Hypothalamus (tissue), 51 donors: ENCODE data around the gene DMWD.

ENCODE experiments used
- DNase-seq, 51 donors: peaks; one replicate each; lab custom pipeline; 2025; lab: John Stamatoyannopoulos, UW

Gene DMWD

DNA sequence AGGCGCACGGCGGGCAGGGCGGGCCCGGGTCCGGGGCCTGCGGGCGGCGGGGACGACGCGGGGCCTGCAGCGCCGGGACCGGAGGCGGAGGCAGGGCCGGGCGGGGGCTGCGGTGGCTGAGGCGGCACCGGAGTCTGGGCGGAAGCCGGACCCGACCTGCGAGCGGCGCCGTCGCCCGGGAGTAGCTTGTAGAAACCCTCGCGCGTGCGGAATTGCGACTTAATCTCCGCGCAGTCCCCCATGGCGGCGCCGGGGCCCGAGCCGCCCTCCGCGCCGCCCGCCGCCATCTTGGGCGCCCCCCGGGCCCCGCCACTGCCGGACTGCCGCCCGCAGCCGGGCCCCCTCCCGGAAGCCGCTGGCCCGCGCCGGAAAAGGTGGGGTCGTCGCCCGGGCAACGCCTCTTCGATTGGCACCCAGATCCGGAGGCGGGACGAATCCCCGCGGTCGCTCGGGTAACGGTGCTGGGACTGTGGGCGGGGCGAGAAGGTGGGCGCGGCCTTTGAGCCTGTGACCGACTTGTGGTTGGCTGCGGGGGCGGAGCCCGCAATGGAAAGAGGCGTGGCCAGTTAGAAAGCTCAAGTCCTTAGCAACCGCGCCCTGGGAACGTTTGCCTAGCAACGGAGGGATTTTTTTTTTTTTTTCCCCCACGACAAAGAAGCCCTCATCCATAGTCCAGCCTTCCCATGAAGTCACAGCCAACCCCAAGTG lies at the start of gene DMWD:
Gene DMWD, minus strand, starts transcription at position 376 of the 708 bp plus-strand sequence. Its CDS starts 89 bp downstream, at position 287.
- peak; percentile 60 to 100 (median 98) for DNase-seq

DNA sequence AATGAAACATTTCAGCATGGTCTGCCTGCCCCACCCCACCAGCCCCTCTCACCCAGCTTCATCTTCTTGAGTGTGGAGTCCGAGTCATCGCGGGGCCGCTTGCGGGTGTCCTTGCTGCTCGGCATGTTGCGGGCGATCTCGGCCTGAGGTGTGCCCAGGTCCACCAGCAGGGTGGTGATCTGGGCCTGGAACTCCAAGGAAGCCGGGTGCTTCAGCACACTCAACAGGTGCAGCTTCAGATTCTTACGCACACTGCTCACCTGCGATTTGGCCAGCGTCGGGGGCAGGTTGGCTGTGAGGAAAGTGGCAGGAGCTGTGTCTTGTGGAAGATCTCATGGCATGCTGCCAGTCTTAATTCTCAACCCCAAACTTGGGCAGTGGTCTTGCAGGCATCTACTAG lies 49.6 kb upstream of the DMWD start:
- no peak for DNase-seq

DNA sequence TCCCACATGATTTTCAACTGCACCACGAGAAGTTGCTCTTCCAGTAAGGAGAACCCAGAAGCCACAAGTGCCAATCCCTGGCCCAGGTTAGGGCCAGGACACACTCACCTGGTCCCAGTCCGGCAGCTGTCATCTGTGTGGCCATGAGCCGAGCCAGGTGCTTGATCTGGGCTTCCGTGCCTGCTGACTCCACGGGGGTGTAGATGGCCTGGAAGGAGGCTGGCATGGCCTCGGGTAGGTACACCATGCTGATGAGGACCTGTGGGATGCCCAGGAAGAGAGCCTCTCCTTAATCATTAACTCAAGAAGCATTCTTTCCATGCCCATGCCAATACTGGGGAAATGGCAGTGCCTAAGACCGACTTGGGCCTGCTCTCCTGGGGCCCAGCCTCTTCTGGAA lies 42.3 kb upstream of the DMWD start:
- DNase-seq: no peak

GRCh38 chr19:45828945-45829344 lies 36.3 kb upstream of the DMWD start:
- no peak for DNase-seq

DNA sequence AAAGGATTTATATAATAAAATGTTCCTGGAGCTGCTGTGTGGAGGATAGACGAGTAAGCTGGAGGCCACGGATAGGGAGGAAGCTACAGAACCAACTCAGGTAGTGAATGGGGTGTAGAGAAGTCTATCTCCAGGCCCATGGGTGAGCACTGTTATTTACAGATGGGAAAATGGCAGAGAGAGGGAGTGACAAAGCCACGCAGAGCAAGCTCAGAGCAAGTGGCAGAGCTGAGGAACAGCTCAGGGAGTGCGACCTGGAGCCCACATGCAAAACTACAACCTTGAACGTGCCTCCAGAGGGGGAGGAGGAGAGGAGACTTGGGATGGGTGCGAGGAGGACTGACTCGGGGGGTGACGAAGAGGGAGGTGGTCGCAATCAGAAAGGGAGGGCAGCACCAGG lies 35.9 kb upstream of the DMWD start:
- no peak for DNase-seq

DNA sequence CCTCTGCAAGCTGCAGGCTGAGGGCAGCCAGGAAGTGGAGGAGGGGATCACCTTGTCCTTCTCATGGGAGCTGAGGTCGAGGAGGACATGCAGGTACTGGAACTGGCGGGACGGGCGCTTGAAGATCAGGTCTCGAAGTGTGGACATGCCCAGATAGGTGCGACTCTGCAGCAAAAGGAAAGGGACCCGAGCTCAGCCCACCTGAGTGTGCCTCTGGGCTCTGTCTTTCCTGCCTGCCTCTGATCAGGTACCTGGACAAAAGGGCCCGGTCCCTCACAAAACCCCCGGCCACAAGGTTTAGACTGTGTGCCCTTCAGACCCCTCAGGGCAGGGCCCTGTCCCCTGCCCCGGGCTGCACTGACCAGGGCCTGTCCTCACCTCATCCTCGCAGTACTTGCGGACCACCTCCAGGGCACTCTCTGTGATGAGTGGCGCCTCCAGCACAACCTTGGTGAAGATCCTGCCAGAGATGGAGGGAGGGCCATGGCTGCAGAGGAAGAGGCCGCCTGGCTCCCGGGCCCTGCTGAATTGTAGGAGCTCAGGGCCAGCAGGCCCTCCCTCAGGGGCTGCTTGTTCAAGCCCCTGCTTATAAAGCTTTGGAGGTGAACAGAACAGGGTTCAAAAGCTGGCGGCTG lies 34.9 kb upstream of the DMWD start:
- no peak for DNase-seq

- no peak for DNase-seq
Measured at GRCh38 chr19:45826934-45827333, 34.3 kb upstream of the DMWD start.

GRCh38 chr19:45825917-45826893 lies 33.6 kb upstream of the DMWD start:
- DNase-seq: no peak

GRCh38 chr19:45825263-45825605 lies 32.6 kb upstream of the DMWD start:
- no peak for DNase-seq

GRCh38 chr19:45824531-45825262 lies 32.1 kb upstream of the DMWD start:
- DNase-seq: no peak

DNA sequence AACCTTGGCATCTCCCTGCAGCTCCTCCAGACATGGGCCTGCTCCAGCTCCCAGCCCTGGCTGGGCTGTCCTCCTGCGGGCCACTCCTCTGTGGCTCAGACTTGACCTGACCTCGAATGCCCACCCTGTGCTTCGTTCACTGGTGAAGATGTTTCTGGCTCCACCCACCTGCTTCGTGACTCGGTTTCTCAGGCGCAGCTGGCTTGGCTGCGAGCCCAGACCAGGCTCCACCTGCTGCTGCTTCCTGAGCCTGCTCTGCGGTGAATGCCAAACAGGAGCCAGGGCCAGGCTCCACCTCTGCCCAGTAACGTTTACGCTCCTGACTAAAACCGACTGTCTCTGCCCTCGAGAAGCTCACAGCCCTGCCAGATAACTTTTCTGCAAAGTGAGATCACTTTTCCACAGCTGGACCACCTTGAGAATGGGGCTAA lies 31.4 kb upstream of the DMWD start:
- DNase-seq: peak in 23 of 51 donors; percentile 7 to 66 (median 34)

DNA sequence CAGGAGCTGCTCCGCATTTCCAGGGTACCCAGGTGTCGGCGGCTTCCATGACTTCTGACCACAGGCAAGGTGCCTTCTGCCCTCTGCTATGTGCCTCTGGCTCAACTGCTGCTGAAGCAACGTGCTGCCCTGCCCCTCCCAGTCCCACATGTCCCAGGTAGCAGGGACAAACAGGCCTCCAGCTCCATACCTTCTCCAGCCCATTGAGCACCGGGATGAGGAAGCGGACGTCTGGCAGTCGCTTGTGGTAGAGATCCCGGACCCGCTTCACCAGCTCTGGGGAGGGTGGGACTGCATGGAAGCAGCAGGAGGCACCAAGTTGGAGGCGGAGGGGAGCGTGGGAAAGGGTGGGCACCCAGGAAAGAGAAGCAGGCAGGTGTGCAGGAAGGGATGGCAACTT lies 30.5 kb upstream of the DMWD start:
- no peak for DNase-seq

- no peak for DNase-seq
Measured at GRCh38 chr19:45822716-45823115, 30.1 kb upstream of the DMWD start.

- DNase-seq: no peak
Measured at GRCh38 chr19:45821570-45821969, 28.9 kb upstream of the DMWD start.

GRCh38 chr19:45821103-45821521 lies 28.5 kb upstream of the DMWD start:
- DNase-seq: no peak

DNA sequence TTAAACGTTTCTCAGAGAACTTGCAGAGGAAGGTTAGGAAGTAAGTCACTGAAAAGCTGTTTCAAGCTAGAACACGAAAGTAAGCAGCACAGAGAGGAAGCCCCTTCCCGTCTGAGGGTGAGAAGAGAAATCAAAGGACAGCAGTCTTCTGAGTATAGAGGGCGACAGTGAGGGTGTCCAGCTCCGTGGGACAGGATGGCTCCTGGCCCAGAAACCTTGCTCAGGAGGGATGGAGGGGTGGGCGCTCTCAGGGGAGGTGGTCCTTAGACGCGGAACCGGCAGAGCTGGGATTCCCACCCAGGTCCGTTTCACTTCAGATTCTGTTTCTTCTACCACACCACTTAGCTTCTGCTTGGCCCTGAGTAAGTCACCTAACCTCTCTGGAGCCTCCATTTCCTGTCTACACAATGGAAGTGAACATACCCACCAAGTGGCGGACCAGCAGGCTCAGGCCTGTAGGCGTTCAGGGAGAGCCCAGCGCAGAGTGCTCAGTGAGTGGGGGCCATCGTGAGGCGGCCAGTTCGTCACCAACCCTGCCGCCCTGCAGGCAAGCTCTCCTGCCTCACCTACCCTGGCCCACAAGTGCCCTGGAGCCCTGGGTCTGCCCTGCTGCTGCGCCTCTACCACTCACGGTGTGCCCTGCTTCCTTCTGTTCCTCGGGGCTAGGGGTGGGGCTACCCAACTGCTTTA lies 27.9 kb upstream of the DMWD start:
- no peak for DNase-seq

DNA sequence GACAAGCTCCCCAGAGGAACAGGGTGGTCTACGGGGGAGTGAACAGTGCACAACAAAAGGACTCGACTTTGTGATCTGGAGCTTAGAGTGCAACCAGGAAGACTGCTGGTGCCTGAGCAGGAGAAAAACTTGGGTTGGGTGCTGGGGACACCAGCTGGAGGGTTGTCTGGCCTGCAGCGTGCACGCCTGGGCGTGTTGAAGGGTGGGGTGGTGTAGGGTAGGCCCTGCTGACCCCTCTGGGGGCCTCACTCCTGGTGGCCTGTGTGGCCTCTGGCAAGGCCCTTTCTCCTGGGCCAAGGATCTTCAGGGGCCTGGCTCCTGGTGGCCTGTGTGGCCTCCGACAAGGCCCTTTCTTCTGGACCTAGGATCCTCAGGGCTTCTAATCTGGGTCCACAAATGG lies 27.1 kb upstream of the DMWD start:
- DNase-seq: no peak

- no peak for DNase-seq
Measured at GRCh38 chr19:45817725-45818301, 25.2 kb upstream of the DMWD start.

GRCh38 chr19:45817010-45817724 lies 24.5 kb upstream of the DMWD start:
- peak; percentile 10 to 88 (median 72) for DNase-seq
